Left lobe of liver (tissue), 1 donor: ENCODE measurements around the gene DNAJB2. TPM values are rescaled to one million over a fixed set of nuclear protein-coding genes. Genes with fewer than 3 reads are reported as not detected.

Experiments
- total RNA-seq: library from RNA; stranded (reverse); gene quantifications from one replicate; pipeline ENCODE4 v1.2.1, GENCODE V29; 2021
- donor health status: DM: no; HTN: yes; CAD: no.

DNAJB2 gene
- total RNA-seq, 1 donor from 2014 or later = 40.9 TPM

Other genes starting within 250 kb of the DNAJB2 start
- gene CFAP65, start 237.8 kb upstream of the DNAJB2 start, total RNA-seq = 0.05 TPM
- gene IHH, start 218.4 kb upstream of the DNAJB2 start, total RNA-seq = 4.9 TPM
- gene NHEJ1, start 118.6 kb upstream of the DNAJB2 start, total RNA-seq = 7.8 TPM
- gene SLC23A3, start 109.3 kb upstream of the DNAJB2 start, total RNA-seq = 2.8 TPM
- 31.2 TPM for gene CNPPD1, start 102.4 kb upstream of the DNAJB2 start, total RNA-seq
- gene RETREG2, start 101.1 kb upstream of the DNAJB2 start, total RNA-seq = 54.8 TPM
- gene ZFAND2B, start 72.6 kb upstream of the DNAJB2 start, total RNA-seq = 28.6 TPM
- gene ABCB6, start 60.4 kb upstream of the DNAJB2 start, total RNA-seq = 53.5 TPM
- 45.8 TPM for gene ATG9A, start 49.7 kb upstream of the DNAJB2 start, total RNA-seq
- gene ANKZF1, start 49.6 kb upstream of the DNAJB2 start, total RNA-seq = 22.1 TPM
- 3.1 TPM for gene GLB1L, start 33.9 kb upstream of the DNAJB2 start, total RNA-seq
- 24.4 TPM for gene STK16, start 33.9 kb upstream of the DNAJB2 start, total RNA-seq
- not detected for gene TUBA4B, start 26.1 kb upstream of the DNAJB2 start, total RNA-seq
- gene TUBA4A, start 25.4 kb upstream of the DNAJB2 start, total RNA-seq = 29.0 TPM
- not detected for gene PTPRN, start 30.0 kb downstream of the DNAJB2 start, total RNA-seq
- not detected for gene RESP18, start 53.4 kb downstream of the DNAJB2 start, total RNA-seq
- gene DNPEP, start 108.5 kb downstream of the DNAJB2 start, total RNA-seq = 37.4 TPM
- gene DES, start 139.0 kb downstream of the DNAJB2 start, total RNA-seq = 1.8 TPM
- 1.5 TPM for gene SPEG, start 155.5 kb downstream of the DNAJB2 start, total RNA-seq
- gene GMPPA, start 219.5 kb downstream of the DNAJB2 start, total RNA-seq = 43.4 TPM
- gene ASIC4, start 235.1 kb downstream of the DNAJB2 start, total RNA-seq = 0.05 TPM